Spleen (tissue), 11 donors: ENCODE measurements around the gene POLRMT. TPM values are rescaled to one million over a fixed set of nuclear protein-coding genes. Genes with fewer than 3 reads are reported as not detected.

Source experiments
- DNase-seq: peaks from one replicate; pipeline ENCODE4 v3.0.0-alpha.2; 2020
- H3K27ac ChIP-seq, 8 donors: fragments of 200-600 bp; sonication (generic) in 7 of 8; 1 replicate in 4 of 8; 2 replicates in 4 of 8; pipeline versions ENCODE4 v1.5.0 to v1.8.0; 2016 to 2021; ENCODE audit warnings: inconsistent platforms in 4 of 8, mild to moderate bottlenecking in 4 of 8, moderate library complexity in 1 of 8
- H3K27me3 ChIP-seq, 7 donors: fragments of 200-600 bp; sonication (generic) in 6 of 7; replicated peaks in 1 of 7; 1 replicate in 4 of 7; 2 replicates in 3 of 7; pipeline versions ENCODE4 v1.5.0 to v1.8.0; 2016 to 2021; ENCODE audit warnings: inconsistent platforms in 3 of 7, mild to moderate bottlenecking in 1 of 7
- H3K36me3 ChIP-seq, 6 donors: fragments of 200-600 bp; sonication (generic) in 5 of 6; 1 replicate in 4 of 6; 2 replicates in 2 of 6; pipeline versions ENCODE4 v1.5.0 to v1.8.0; 2016 to 2021; ENCODE audit warnings: inconsistent platforms in 2 of 6
- H3K4me1 ChIP-seq, 6 donors: fragments of 200-600 bp; sonication (generic) in 5 of 6; 1 replicate in 3 of 6; 2 replicates in 3 of 6; pipeline versions ENCODE4 v1.5.0 to v1.8.0; 2016 to 2021; ENCODE audit warnings: inconsistent platforms in 3 of 6
- H3K4me3 ChIP-seq, 8 donors: fragments of 200-600 bp; sonication (generic) in 7 of 8; 1 replicate in 4 of 8; 2 replicates in 4 of 8; pipeline versions ENCODE4 v1.5.0 to v1.8.0; 2016 to 2021; ENCODE audit warnings: inconsistent platforms in 4 of 8, mild to moderate bottlenecking in 4 of 8, moderate library complexity in 2 of 8
- H3K9me3 ChIP-seq, 8 donors: fragments of 200-600 bp; sonication (generic) in 7 of 8; 1 replicate in 4 of 8; 2 replicates in 4 of 8; pipeline versions ENCODE4 v1.5.0 to v1.8.0; 2016 to 2021; ENCODE audit warnings: inconsistent platforms in 4 of 8
- POLR2A ChIP-seq, 3 donors: fragments of 450-650 bp; IDR thresholded peaks; one replicate each; pipeline ENCODE4 v1.5.1; 2017; ENCODE audit warnings: antibody characterized with exemption in 3 of 3, mild to moderate bottlenecking in 1 of 3
- POLR2AphosphoS5 ChIP-seq, 3 donors: sonication (generic); formaldehyde crosslinking; IDR thresholded peaks; one replicate each; pipeline ENCODE4 v1.5.1; 2017; ENCODE audit warnings: antibody characterized with exemption in 3 of 3
- WGBS, 5 donors: extraction: QIAGEN DNeasy Blood & Tissue Kit in 3 of 5; methylation state at CpG; one replicate each; pipeline versions ENCODE4 v1.1.5 to v1.1.7; 2013 to 2018; 5-methylcytosine and 5-hydroxymethylcytosine counted together
- intact Hi-C: fragments of 100-400 bp; cut with DNase I; formaldehyde crosslinking; loops from one replicate; pipeline ENCODE4 v1.15.0; 2023; ENCODE audit warnings: low total_unique reads
- polyA plus RNA-seq, 3 donors: library from polyadenylated mRNA; stranded (reverse); fragments of 200-250 nt; gene quantifications; one replicate each; pipeline ENCODE4 v1.2.1, GENCODE V29; 2013
- total RNA-seq, 7 donors: library from RNA; depleted of rRNA in 3 of 7; stranded (reverse); fragments of >200 nt in 3 of 7; fragmentation: NEBNext Ultra II Directional in 4 of 7; extraction: Animal tissue kit (Norgen Biotek cat#: 25700) in 4 of 7; gene quantifications; one replicate each; pipeline versions ENCODE4 v1.1.0 to v1.2.1, GENCODE V29; 2016 to 2021
- TF ChIP-seq, protein P1 (sequence below), 11 experiments: fragments of 200-600 bp in 7 of 11; fragments of 450-650 bp in 4 of 11; sonication (generic) in 4 of 11; IDR thresholded peaks in 8 of 11; conservative IDR thresholded peaks in 3 of 11; 1 replicate in 7 of 11; 2 replicates in 4 of 11; pipeline versions ENCODE4 v1.4.0 to v1.8.0; 2016 to 2021; ENCODE audit warnings: antibody characterized with exemption in 11 of 11, inconsistent platforms in 4 of 11, mild to moderate bottlenecking in 1 of 11
- donor health status: healthy with polysubstance abuse.
- donor health status: DM: no; HTN: no; CAD: no; lungs with moderate emphysema.
- donor health status: DM: no; HTN: no; CAD: no.
- donor health status: Bipolar disorder and iron deficiency.
- donor health status: healthy.
- donor health status: DM: no; HTN: no; CAD: no.
- donor health status: DM: yes; HTN: yes; CAD: no.

Gene POLRMT
- total and polyA plus RNA-seq, 10 donors, result 28.6 to 105 (median 50.9) TPM

DNA sequence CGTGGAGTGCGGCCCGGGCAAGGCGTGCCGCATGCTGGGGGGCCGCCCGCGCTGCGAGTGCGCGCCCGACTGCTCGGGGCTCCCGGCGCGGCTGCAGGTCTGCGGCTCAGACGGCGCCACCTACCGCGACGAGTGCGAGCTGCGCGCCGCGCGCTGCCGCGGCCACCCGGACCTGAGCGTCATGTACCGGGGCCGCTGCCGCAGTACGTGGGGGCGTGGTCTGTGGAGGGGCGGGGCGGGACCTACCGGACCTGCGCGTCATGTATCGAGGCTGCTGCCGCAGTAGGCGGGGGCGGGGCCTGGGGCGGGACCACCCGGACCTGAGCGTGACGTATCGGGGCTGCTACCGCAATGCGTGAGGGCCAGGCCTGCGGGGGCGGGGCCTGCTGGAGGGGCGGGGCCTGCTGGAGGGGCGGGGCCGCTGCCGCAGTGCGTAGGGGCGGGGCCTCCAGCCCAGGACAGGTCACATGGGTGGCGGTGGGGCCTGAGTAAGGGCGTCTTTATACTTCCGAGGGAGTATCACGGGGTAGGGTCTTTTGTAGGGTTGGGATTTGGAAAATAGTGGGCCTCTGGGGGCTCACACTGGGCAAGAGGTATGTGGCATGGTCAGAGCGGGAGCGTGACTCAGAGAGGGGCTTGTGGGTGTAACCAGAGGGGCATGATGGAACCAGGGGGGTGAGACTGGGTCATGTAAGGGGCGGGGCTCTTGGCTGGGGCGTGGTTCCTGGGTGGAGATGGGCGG, 47.1 kb upstream of the POLRMT start:
- TF ChIP-seq, protein P1, sequence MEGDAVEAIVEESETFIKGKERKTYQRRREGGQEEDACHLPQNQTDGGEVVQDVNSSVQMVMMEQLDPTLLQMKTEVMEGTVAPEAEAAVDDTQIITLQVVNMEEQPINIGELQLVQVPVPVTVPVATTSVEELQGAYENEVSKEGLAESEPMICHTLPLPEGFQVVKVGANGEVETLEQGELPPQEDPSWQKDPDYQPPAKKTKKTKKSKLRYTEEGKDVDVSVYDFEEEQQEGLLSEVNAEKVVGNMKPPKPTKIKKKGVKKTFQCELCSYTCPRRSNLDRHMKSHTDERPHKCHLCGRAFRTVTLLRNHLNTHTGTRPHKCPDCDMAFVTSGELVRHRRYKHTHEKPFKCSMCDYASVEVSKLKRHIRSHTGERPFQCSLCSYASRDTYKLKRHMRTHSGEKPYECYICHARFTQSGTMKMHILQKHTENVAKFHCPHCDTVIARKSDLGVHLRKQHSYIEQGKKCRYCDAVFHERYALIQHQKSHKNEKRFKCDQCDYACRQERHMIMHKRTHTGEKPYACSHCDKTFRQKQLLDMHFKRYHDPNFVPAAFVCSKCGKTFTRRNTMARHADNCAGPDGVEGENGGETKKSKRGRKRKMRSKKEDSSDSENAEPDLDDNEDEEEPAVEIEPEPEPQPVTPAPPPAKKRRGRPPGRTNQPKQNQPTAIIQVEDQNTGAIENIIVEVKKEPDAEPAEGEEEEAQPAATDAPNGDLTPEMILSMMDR (IDR thresholded peaks at IDR 0.05 in 8 of 11, conservative IDR thresholded peaks at IDR 0.05 in 3 of 11), result peak in 9 of 11 experiments; percentile 21 to 78 (median 60)
- TF ChIP-seq POLR2AphosphoS5 (IDR thresholded peaks at IDR 0.05) (peak; percentile 85 to 92 (median 89)), POLR2A (IDR thresholded peaks at IDR 0.05) (peak in 1 of 3 donors; percentile 25)
- Histone ChIP-seq H3K4me3 (peak overlapping the region; percentile 50 to 98 (median 69)), H3K27ac (peak overlapping the region; percentile 81 to 95 (median 90)), H3K4me1 (peaks cover 5 to 56% (median 43%) of the 10 kb centered on the region in 6 donors), H3K9me3 (no peaks in the 10 kb centered on the region), H3K36me3 (no peaks in the 10 kb centered on the region), H3K27me3 (peaks cover 0 to 27% (median 17%) of the 10 kb centered on the region in 7 donors)
- intact Hi-C loops, result no loop called here
- WGBS, 5 donors, result 0 to 1% (median 0%) methylated on average over 12 to 70 of the region's 70 CpGs
- peak; percentile 100 for DNase-seq

- intact Hi-C loops, result no loop called here
- Histone ChIP-seq H3K27me3 (peaks cover 0 to 35% (median 21%) of the 10 kb centered on the region in 7 donors), H3K27ac (peak overlapping the region; percentile 81 to 95 (median 90)), H3K4me3 (peak overlapping the region; percentile 50 to 98 (median 69)), H3K9me3 (no peaks in the 10 kb centered on the region), H3K4me1 (peaks cover 5 to 64% (median 47%) of the 10 kb centered on the region in 6 donors), H3K36me3 (no peaks in the 10 kb centered on the region)
- DNase-seq, result peak; percentile 90
- 4 to 50% (median 8%) methylated on average over 2 to 69 of the region's 69 CpGs for WGBS, 5 donors
- TF ChIP-seq POLR2A (IDR thresholded peaks at IDR 0.05) (no peak), POLR2AphosphoS5 (IDR thresholded peaks at IDR 0.05) (peak in 2 of 3 donors; percentile 4 to 25)
- TF ChIP-seq, protein P1 (IDR thresholded peaks at IDR 0.05 in 8 of 11, conservative IDR thresholded peaks at IDR 0.05 in 3 of 11), result no peak
Observed at GRCh38 chr19:679418-680286, 46.3 kb upstream of the POLRMT start.

DNA sequence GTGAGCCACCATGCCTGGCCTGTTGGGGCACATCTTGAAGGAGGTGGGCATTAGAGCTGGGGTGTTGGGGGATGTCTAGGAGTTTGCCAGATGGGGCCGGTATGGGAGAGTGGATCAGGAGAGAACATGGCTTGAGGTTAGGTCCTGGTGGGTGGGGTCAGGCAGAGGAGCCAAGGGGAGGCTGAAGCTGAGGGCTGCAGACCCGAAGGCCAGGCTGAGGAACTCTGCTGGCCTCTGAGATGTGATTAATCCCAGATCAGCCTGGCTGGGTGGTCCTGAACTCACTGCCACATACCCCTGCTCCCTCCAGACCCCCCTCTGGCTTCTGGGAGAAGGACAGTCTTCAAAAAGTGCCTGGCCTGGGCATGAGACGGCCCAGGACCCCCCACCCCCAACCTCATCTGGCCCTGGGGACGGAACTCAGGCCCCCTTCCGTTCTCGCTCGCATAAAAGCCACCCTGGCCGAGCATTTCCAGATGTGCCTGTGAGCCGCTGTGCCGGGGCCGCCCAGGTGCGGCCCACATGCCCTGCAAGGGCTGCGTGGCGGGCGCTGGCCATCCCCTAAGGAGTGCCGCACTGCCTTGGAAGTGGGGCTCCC, 45.6 kb upstream of the POLRMT start:
- Histone ChIP-seq H3K27ac (peak overlapping the region in 3 of 8 donors; percentile 93 to 95 (median 93)), H3K9me3 (no peaks in the 10 kb centered on the region), H3K4me1 (peaks cover 5 to 71% (median 50%) of the 10 kb centered on the region in 6 donors), H3K36me3 (no peaks in the 10 kb centered on the region), H3K4me3 (peak overlapping the region in 4 of 8 donors; percentile 73 to 98 (median 83)), H3K27me3 (peaks cover 0 to 43% (median 26%) of the 10 kb centered on the region in 7 donors)
- intact Hi-C loops, result no loop called here
- no peak for DNase-seq
- TF ChIP-seq POLR2A (IDR thresholded peaks at IDR 0.05), result no peak
- TF ChIP-seq POLR2AphosphoS5 (IDR thresholded peaks at IDR 0.05), result no peak
- TF ChIP-seq, protein P1 (IDR thresholded peaks at IDR 0.05 in 8 of 11, conservative IDR thresholded peaks at IDR 0.05 in 3 of 11), result no peak
- 93 to 99% (median 95%) methylated on average over 6 to 16 of the region's 16 CpGs for WGBS, 5 donors
